ENCODE results near the gene SLC7A4.
"Not testable (repeated sequence)": the region's sequence is repeated elsewhere in the genome, so short reads cannot be mapped to it uniquely, and the experiment has no call there.

Gene SLC7A4

GRCh38 chr22:21045585-21046294 lies 13.4 kb upstream of the SLC7A4 start, which contains the start of gene LRRC74B:
TSS of gene LRRC74B (plus strand) at chr22:21045946. CDS start at chr22:21045987, 41 bp downstream.
- H3K9me3 ChIP-seq (ENCODE audit: insufficient read depth, low read depth, low read length), result no peaks in the 10 kb centered on the region
- H3K27me3 ChIP-seq (ENCODE audit: insufficient read depth, low read length), result peaks cover 21% of the 10 kb centered on the region
- H3K36me3 ChIP-seq (ENCODE audit: insufficient read depth, low read depth, low read length), result no peaks in the 10 kb centered on the region
- H3K4me3 ChIP-seq (ENCODE audit: low read length), result peak within 1 kb of the TSS; percentile 83
- H3K27ac ChIP-seq (ENCODE audit: low read length), result no peak within 1 kb of the TSS
- H3K4me1 ChIP-seq (ENCODE audit: insufficient read depth, low read length), result peaks cover 6% of the 10 kb centered on the region
- peak within 1 kb of the TSS; percentile 34; the same call in 1 of the 2 replicates for H3K9ac ChIP-seq (ENCODE audit: low read depth, low read length)

DNA sequence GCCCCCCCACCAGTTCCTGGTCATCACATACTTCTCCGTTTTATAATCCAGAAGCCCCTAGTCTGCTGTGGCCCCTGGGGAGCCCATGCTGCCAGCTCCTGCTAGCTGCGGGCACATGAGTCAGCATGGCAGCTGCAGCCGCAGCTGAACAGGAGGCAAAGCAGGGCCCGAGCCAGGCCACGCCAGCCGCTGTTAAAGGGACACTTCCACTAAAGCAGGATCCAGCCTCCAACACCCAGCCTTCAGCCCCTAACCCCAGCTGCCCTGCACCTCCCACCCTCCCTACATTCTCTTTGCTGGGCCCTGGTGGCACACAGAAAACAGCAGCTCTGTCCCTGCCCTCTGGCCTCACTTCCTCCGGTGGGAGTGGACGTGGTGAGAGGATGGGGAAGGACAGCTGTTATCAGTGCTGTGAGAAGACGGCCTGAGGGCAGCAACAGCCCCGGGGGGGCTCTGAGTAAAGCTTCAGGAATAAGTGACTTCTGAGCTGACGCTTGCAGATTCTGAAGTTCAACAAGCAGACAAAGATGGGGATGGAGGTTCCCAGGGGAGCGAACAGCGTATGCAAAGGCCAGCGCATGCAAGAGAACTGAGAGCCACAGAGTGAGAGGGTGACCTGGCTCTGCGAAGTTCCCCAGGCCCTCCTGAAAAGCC lies 12.7 kb upstream of the SLC7A4 start:
- no peaks in the 10 kb centered on the region for H3K36me3 ChIP-seq (ENCODE audit: insufficient read depth, low read depth, low read length)
- H3K9me3 ChIP-seq (ENCODE audit: insufficient read depth, low read depth, low read length), result no peaks in the 10 kb centered on the region
- no peak overlapping the region for H3K27ac ChIP-seq (ENCODE audit: low read length)
- peaks cover 6% of the 10 kb centered on the region for H3K4me1 ChIP-seq (ENCODE audit: insufficient read depth, low read length)
- peak overlapping the region; percentile 83 for H3K4me3 ChIP-seq (ENCODE audit: low read length)
- H3K9ac ChIP-seq (ENCODE audit: low read depth, low read length), result no peak overlapping the region
- H3K27me3 ChIP-seq (ENCODE audit: insufficient read depth, low read length), result peaks cover 21% of the 10 kb centered on the region

DNA sequence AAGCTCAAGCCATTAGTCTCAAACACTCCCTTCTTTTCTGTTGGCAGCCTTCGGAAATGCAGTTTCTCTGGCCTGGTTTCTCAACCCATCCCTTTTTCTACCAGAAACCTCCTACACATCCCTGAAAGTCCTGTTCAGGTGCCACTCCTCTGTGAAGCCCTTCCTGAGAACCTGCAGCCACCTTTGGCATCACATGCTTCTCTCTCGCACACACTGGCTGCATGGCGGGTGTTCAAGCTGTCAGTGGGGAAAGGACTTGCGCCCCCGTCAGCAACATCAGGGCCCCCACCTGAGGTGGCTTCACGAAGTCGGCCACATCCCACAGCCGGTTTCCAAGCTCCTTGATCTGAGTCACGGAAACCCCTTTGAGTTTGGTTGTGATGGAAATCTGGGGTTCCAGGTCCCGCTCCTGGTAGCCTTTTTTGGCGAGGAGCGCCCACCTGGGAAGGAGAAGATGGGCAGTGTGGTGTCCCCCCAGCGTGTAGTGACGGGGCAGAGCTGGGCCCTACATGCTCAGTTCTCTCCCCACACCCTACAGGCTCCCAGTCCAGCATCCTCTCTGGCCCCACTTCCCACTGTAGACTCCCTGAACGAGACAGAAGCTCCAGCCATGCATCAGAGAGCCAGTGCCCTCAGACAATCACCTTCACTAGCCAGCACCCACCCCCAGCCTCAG lies 11.6 kb upstream of the SLC7A4 start:
- Histone ChIP-seq H3K27ac (ENCODE audit: low read length) (no peak overlapping the region), H3K9me3 (ENCODE audit: insufficient read depth, low read depth, low read length) (no peaks in the 10 kb centered on the region), H3K36me3 (ENCODE audit: insufficient read depth, low read depth, low read length) (no peaks in the 10 kb centered on the region), H3K4me3 (ENCODE audit: low read length) (no peak overlapping the region), H3K27me3 (ENCODE audit: insufficient read depth, low read length) (peaks cover 21% of the 10 kb centered on the region), H3K9ac (ENCODE audit: low read depth, low read length) (no peak overlapping the region), H3K4me1 (ENCODE audit: insufficient read depth, low read length) (peaks cover 6% of the 10 kb centered on the region)

DNA sequence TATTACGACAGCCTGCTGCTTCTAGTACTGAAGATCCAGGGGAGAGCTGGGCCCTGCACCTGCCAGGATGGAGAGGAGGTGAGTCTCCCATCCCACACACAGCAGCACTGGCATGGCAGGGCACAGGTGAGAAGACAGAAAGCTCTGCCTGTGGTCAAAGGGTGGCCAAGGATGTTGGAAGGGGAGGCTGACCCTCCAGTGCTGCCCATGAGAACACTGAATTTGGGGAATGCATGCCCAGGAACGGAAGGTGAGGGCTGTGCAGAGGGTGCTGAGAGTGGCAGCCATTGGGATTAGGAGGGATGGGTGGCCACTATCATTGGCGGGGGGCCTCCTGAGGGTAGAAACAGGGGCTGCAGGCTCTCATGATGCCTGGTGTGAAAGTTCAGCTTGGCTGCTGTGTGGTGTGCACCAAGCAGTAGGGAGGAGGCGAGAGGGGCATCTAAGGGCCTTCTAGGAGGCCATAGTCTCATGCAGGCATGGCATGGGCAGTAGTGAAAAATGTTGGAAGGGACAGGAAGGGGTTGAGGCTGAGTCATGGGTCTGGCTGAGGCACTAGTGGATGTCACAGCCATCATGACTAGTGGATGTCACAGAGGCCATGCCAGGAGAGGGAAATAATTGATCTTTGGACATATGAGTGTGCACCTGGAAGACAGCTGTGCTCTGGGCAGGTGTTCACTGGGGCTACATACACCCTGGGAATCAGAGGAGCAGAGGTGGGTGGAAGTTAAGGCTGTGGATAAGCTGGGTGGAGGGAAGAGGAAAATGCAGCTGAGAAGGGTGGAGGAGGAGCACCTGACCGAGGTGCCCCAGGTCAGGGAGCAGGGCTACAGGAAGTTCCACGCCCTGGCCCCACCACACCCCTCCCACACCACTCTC lies 10.9 kb upstream of the SLC7A4 start:
- Histone ChIP-seq H3K9me3 (ENCODE audit: insufficient read depth, low read depth, low read length) (no peaks in the 10 kb centered on the region), H3K4me3 (ENCODE audit: low read length) (no peak overlapping the region), H3K27ac (ENCODE audit: low read length) (no peak overlapping the region), H3K9ac (ENCODE audit: low read depth, low read length) (no peak overlapping the region), H3K27me3 (ENCODE audit: insufficient read depth, low read length) (peaks cover 21% of the 10 kb centered on the region), H3K4me1 (ENCODE audit: insufficient read depth, low read length) (peaks cover 6% of the 10 kb centered on the region), H3K36me3 (ENCODE audit: insufficient read depth, low read depth, low read length) (no peaks in the 10 kb centered on the region)

GRCh38 chr22:21041937-21042336 lies 9.6 kb upstream of the SLC7A4 start:
- Histone ChIP-seq H3K27ac (ENCODE audit: low read length) (no peak overlapping the region), H3K4me3 (ENCODE audit: low read length) (no peak overlapping the region), H3K9me3 (ENCODE audit: insufficient read depth, low read depth, low read length) (no peaks in the 10 kb centered on the region)

DNA sequence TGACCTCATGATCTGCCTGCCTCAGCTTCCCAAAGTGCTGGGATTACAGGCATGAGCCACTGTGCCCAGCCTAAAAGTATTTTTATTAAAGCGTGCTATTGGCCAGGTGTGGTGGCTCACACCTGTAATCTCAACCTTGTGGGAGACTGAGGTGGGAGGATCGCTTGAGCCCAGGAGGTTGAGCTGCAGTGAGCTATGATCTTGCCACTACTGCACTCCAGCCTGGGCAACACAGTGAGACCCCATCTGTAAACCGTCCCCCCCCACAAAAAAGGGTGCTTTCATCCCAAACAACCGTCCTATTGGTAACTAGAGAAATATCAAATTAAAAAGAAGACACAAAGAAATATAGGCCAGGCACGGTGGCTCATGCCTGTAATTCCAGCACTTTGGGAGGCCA lies 6.8 kb upstream of the SLC7A4 start:
- not testable (repeated sequence) for H3K27ac ChIP-seq (ENCODE audit: low read length); H3K4me1 ChIP-seq (ENCODE audit: insufficient read depth, low read length); H3K4me3 ChIP-seq (ENCODE audit: low read length); H3K9ac ChIP-seq (ENCODE audit: low read depth, low read length); H3K27me3 ChIP-seq (ENCODE audit: insufficient read depth, low read length); H3K36me3 ChIP-seq (ENCODE audit: insufficient read depth, low read depth, low read length); H3K9me3 ChIP-seq (ENCODE audit: insufficient read depth, low read depth, low read length)

More at GRCh38 chr22:21041937-21042336, 9.6 kb upstream of the SLC7A4 start:
- Histone ChIP-seq H3K36me3 (ENCODE audit: insufficient read depth, low read depth, low read length) (no peaks in the 10 kb centered on the region), H3K9ac (ENCODE audit: low read depth, low read length) (no peak overlapping the region), H3K4me1 (ENCODE audit: insufficient read depth, low read length) (peaks cover 6% of the 10 kb centered on the region), H3K27me3 (ENCODE audit: insufficient read depth, low read length) (peaks cover 21% of the 10 kb centered on the region)

DNA sequence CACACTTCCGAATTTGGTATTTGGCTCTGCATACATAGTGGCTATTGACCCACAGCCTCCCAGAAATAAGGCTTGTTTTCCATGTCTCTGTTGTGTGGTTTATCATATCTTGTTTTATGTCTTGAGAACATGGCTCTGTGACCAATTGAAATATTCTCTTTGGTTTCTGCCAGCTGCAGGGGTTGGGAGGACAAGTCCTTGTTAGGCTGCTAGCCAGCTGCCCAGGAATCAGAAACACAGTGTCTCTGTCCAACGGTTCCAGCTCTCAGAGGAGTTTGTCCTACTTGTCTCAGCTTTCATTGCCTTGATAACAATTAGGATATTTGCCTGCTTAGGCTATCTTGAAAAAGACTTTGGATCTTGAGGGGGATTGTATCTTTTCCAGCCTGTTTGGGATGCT lies 6.0 kb upstream of the SLC7A4 start:
- Histone ChIP-seq H3K27me3 (ENCODE audit: insufficient read depth, low read length) (peaks cover 9% of the 10 kb centered on the region), H3K36me3 (ENCODE audit: insufficient read depth, low read depth, low read length) (no peaks in the 10 kb centered on the region), H3K4me1 (ENCODE audit: insufficient read depth, low read length) (no peaks in the 10 kb centered on the region), H3K9me3 (ENCODE audit: insufficient read depth, low read depth, low read length) (no peaks in the 10 kb centered on the region), H3K9ac (ENCODE audit: low read depth, low read length) (no peak overlapping the region), H3K4me3 (ENCODE audit: low read length) (no peak overlapping the region), H3K27ac (ENCODE audit: low read length) (no peak overlapping the region)

DNA sequence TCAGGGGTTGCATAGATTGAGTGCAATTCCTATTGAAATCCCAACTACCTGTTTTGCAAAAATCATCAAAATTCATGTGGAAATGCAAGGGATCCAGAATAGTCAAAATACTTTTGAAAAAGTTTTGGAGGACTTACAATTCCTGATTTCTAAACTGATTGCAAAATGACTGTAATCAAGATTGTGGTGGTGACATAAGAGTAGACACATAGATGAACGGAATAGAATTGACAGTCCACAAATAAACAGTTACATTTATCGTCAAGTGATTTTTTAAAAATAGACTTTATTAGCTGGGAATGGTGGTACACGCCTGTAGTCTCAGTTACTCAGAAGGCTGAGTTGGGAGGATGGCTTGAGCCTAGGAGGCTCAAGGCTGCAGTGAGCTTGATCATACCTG lies 2.6 kb upstream of the SLC7A4 start:
- no peaks in the 10 kb centered on the region for H3K9me3 ChIP-seq (ENCODE audit: insufficient read depth, low read depth, low read length)
- peaks cover 40% of the 10 kb centered on the region for H3K27me3 ChIP-seq (ENCODE audit: insufficient read depth, low read length)
- H3K4me1 ChIP-seq (ENCODE audit: insufficient read depth, low read length), result no peaks in the 10 kb centered on the region
- H3K4me3 ChIP-seq (ENCODE audit: low read length), result no peak overlapping the region
- no peak overlapping the region for H3K27ac ChIP-seq (ENCODE audit: low read length)
- no peaks in the 10 kb centered on the region for H3K36me3 ChIP-seq (ENCODE audit: insufficient read depth, low read depth, low read length)
- H3K9ac ChIP-seq (ENCODE audit: low read depth, low read length), result no peak overlapping the region

DNA sequence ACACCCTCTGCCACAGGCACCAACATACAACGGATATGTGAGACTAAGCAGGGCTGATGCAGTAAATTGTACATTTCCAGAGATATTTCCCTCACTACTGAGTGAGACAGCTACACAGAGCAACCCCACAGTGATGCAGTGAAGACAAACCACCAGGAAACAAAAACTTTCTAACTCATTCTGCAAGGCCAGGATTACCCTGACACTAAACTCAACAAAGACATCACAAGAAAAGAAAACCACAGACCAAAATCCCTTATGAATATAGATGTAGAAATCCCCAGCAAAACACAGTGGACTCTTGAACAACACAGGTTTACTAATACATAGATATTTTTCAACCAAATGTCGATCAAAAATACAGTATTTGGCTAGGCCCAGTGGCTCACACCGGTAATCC lies 1.5 kb upstream of the SLC7A4 start:
- peaks cover 40% of the 10 kb centered on the region for H3K27me3 ChIP-seq (ENCODE audit: insufficient read depth, low read length)
- H3K4me1 ChIP-seq (ENCODE audit: insufficient read depth, low read length), result no peaks in the 10 kb centered on the region
- H3K4me3 ChIP-seq (ENCODE audit: low read length), result no peak overlapping the region
- no peak overlapping the region for H3K27ac ChIP-seq (ENCODE audit: low read length)
- no peak overlapping the region for H3K9ac ChIP-seq (ENCODE audit: low read depth, low read length)
- no peaks in the 10 kb centered on the region for H3K9me3 ChIP-seq (ENCODE audit: insufficient read depth, low read depth, low read length)
- no peaks in the 10 kb centered on the region for H3K36me3 ChIP-seq (ENCODE audit: insufficient read depth, low read depth, low read length)

DNA sequence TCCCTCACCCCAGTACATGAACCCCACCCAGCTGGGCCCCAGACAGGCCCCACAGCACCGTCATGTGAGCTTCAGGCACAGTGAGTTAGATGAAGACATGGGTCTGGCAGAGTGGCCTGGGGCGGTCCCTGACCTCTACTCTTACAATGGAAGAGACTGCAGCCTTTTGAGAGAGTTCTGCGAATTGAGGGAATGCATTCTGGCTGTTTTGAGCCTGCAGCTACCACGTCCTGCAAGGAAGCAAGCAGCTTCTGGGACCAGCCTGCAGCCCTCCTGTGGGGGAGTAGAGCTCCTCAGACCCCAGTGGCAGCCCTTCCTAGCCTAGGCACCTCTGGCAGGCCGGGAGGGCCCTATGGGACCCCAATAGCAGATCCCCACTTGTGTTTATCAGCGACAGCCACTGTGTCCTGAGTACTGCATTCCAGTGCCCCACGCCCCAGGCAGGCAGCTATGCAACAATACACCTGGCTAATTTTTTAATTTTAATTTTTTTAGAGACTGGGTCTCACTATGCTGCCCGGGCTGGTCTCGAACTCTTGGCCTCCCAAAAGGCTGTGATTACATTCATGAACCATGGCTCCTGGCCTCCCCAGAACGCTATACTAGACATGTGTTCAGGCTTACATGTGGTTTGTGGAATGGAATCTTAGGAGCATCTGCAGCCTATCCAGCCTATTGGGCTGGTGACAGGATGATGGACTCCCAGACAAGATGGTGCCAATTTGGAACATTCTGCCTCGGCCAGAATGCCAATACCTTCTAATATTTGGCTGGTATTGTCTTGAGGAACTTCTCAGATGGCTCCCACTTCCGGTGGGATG lies 717 bp upstream of the SLC7A4 start:
- H3K9me3 ChIP-seq (ENCODE audit: insufficient read depth, low read depth, low read length), result no peaks in the 10 kb centered on the region
- no peak overlapping the region for H3K27ac ChIP-seq (ENCODE audit: low read length)
- H3K9ac ChIP-seq (ENCODE audit: low read depth, low read length), result no peak overlapping the region
- H3K4me3 ChIP-seq (ENCODE audit: low read length), result peak overlapping the region; percentile 56
- H3K36me3 ChIP-seq (ENCODE audit: insufficient read depth, low read depth, low read length), result no peaks in the 10 kb centered on the region
- H3K4me1 ChIP-seq (ENCODE audit: insufficient read depth, low read length), result no peaks in the 10 kb centered on the region
- peaks cover 40% of the 10 kb centered on the region for H3K27me3 ChIP-seq (ENCODE audit: insufficient read depth, low read length)
